Lung (tissue), 16 donors: ENCODE results near the gene NDC80. TPM values are rescaled to one million over a fixed set of nuclear protein-coding genes. Genes with fewer than 3 reads are reported as not detected.
"Not testable (repeated sequence)": the region's sequence is repeated elsewhere in the genome, so short reads cannot be mapped to it uniquely, and the experiment has no call there.

Source experiments
- ATAC-seq: fragments of 200-7000 bp; cut with Tn5 transposase; one replicate; pipeline ENCODE4 v1.9.1; 2020; ENCODE audit warnings: moderate number of reproducible peaks; ENCODE audit not compliant: insufficient read depth, low FRiP score
- DNase-seq, 3 donors: peaks; one replicate each; pipeline ENCODE4 v3.0.0-alpha.2; 2013 to 2017
- H3K27ac ChIP-seq, 2 donors: one replicate each; pipeline ENCODE4 v1.5.1; 2013; ENCODE audit warnings: mild to moderate bottlenecking in 2 of 2, moderate library complexity in 2 of 2, control low read depth in 1 of 2, inconsistent platforms in 1 of 2, low read depth in 1 of 2, low read length in 1 of 2
- H3K27me3 ChIP-seq, 3 donors: one replicate each; pipeline ENCODE4 v1.5.1; 2013; ENCODE audit warnings: low read length in 2 of 3; ENCODE audit not compliant: control insufficient read depth in 3 of 3, insufficient read depth in 3 of 3
- H3K36me3 ChIP-seq, 4 donors: one replicate each; pipeline ENCODE4 v1.5.1; 2013; ENCODE audit warnings: low read length in 4 of 4, mild to moderate bottlenecking in 1 of 4, moderate library complexity in 1 of 4; ENCODE audit not compliant: control insufficient read depth in 4 of 4, insufficient read depth in 4 of 4
- H3K4me1 ChIP-seq, 5 donors: one replicate each; pipeline ENCODE4 v1.5.1; 2013; ENCODE audit warnings: low read length in 5 of 5, mild to moderate bottlenecking in 2 of 5, moderate library complexity in 1 of 5; ENCODE audit not compliant: control insufficient read depth in 5 of 5, insufficient read depth in 5 of 5
- H3K4me3 ChIP-seq: one replicate; pipeline ENCODE4 v1.5.1; 2013; ENCODE audit warnings: mild to moderate bottlenecking, control low read depth, moderate library complexity
- H3K9ac ChIP-seq, 2 donors: one replicate each; pipeline ENCODE4 v1.5.1; 2013; ENCODE audit warnings: low read length in 2 of 2, control low read depth in 1 of 2; ENCODE audit not compliant: insufficient read depth in 1 of 2
- H3K9me3 ChIP-seq, 4 donors: one replicate each; pipeline ENCODE4 v1.5.1; 2013; ENCODE audit warnings: low read length in 3 of 4, mild to moderate bottlenecking in 1 of 4, moderate library complexity in 1 of 4; ENCODE audit not compliant: control insufficient read depth in 4 of 4, insufficient read depth in 3 of 4
- CTCF ChIP-seq: IDR thresholded peaks from 2 replicates; pipeline ENCODE4 v1.5.1; 2012; ENCODE audit warnings: mild to moderate bottlenecking; ENCODE audit errors: control extremely low read depth, extremely low read depth
- WGBS, 2 donors: extraction: QIAGEN DNeasy Blood & Tissue Kit; methylation state at CpG; one replicate each; pipeline ENCODE4 v1.1.7; 2013; 5-methylcytosine and 5-hydroxymethylcytosine counted together
- long read RNA-seq, 5 donors: transcript quantifications; one replicate each; lab custom pipeline, GENCODE V29; 2026
- polyA plus RNA-seq, 2 donors: library from polyadenylated mRNA; stranded (reverse); fragments of 200-250 nt; gene quantifications; one replicate each; pipeline ENCODE4 v1.2.1, GENCODE V29; 2013
- total RNA-seq, 2 donors: library from RNA; depleted of rRNA in 1 of 2; stranded (reverse); fragments of >200 nt in 1 of 2; gene quantifications; one replicate each; pipeline ENCODE4 v1.2.1, GENCODE V29; 2014 to 2021
- donor health status: control.
- donor health status: control.
- donor health status: Bipolar disorder and iron deficiency.
- donor health status: healthy.
- donor health status: DM: yes; HTN: yes; CAD: no.

NDC80 gene
- total RNA-seq (1 to 10 TPM in 1 of 2 donors, under 1 TPM in 1; 0.55 to 3.9 TPM), polyA plus RNA-seq (1 to 10 TPM; 1.1 to 3.4 TPM)
- long read RNA-seq, donor 1, transcript NDC80-201 (17 exons, 2,172 nt), result major isoform, 7 of 7 reads
- long read RNA-seq, donor 1, partial matches to known transcripts, result 0 of 7 reads
- long read RNA-seq, donor 1, other reads (novel, unspliced or antisense), result 0 of 7 reads
- long read RNA-seq, donor 2, partial matches to known transcripts, result 0 of 2 reads
- long read RNA-seq, donor 2, other reads (novel, unspliced or antisense), result 0 of 2 reads
- long read RNA-seq, donor 3, partial matches to known transcripts, result 0 of 2 reads
- long read RNA-seq, donor 3, other reads (novel, unspliced or antisense), result 0 of 2 reads
- long read RNA-seq, donor 4, result 0 reads
- long read RNA-seq, donor 5, transcript NDC80-201 (17 exons, 2,172 nt), result major isoform, 6 of 6 reads
- long read RNA-seq, donor 5, partial matches to known transcripts, result 0 of 6 reads
- long read RNA-seq, donor 5, other reads (novel, unspliced or antisense), result 0 of 6 reads

- Histone ChIP-seq H3K36me3 (peaks cover 0 to 5% (median 1%) of the 10 kb centered on the region in 4 donors), H3K27me3 (no peaks in the 10 kb centered on the region), H3K4me3 (peak within 1 kb of the TSS; percentile 88), H3K9me3 (no peaks in the 10 kb centered on the region), H3K4me1 (peaks cover 0 to 38% (median 10%) of the 10 kb centered on the region in 5 donors), H3K27ac (peak within 1 kb of the TSS; percentile 98 to 100), H3K9ac (peak within 1 kb of the TSS; percentile 96 to 100)
- TF ChIP-seq CTCF, result no peak
- WGBS, 2 donors, result 0% methylated on average over 55 of the region's 55 CpGs
- DNase-seq, result peak; percentile 93 to 95 (median 95)
- peak; percentile 92 for ATAC-seq
Observed at GRCh38 chr18:2571200-2572170, at the start of gene NDC80, which contains the start of gene METTL4. Gene NDC80 (plus strand): TSS chr18:2571557. CDS start chr18:2572986, 1,429 bp downstream. Gene METTL4 (minus strand): TSS chr18:2571505. CDS start chr18:2567216, 4,289 bp downstream.

- 83 to 87% methylated on average over 4 of the region's 4 CpGs for WGBS, 2 donors
- Histone ChIP-seq H3K9ac (no peak overlapping the region), H3K27me3 (no peaks in the 10 kb centered on the region), H3K36me3 (no peaks in the 10 kb centered on the region), H3K9me3 (no peaks in the 10 kb centered on the region), H3K27ac (no peak overlapping the region), H3K4me1 (no peaks in the 10 kb centered on the region), H3K4me3 (no peak overlapping the region)
- DNase-seq, result no peak
- ATAC-seq, result no peak
- no peak for TF ChIP-seq CTCF
Observed at GRCh38 chr18:2522112-2522511, 49.2 kb upstream of the NDC80 start.

GRCh38 chr18:2524794-2525198, 46.6 kb upstream of the NDC80 start:
- not testable (repeated sequence) for DNase-seq, H3K4me1 ChIP-seq, H3K9me3 ChIP-seq, H3K4me3 ChIP-seq, H3K27ac ChIP-seq, H3K9ac ChIP-seq, H3K27me3 ChIP-seq, H3K36me3 ChIP-seq, ATAC-seq
- WGBS, 2 donors, result 28 to 42% methylated on average over 2 of the region's 2 CpGs
